ENCODE results near the gene ALDH3B2.
"Not testable (repeated sequence)": the region's sequence is repeated elsewhere in the genome, so short reads cannot be mapped to it uniquely, and the experiment has no call there.

ALDH3B2 gene

DNA sequence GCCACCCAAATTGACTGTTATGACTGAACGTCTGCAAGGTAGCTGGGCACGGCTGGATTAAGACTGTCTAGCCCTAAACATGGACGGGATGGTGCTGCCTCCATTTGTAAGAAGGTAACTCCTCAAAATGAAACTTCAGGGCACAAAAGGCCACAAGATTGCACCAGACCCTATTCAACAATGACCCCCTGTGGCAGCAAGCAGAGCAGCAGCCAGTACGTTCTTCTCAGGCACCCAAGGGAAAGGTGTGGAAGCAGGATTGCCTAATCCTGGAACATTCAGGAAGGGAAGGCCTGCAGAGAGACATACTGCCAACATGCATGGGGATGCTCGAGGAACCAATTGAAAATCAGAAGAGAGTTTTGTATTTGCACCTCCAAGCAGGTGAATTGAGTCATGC, 30.4 kb downstream of the ALDH3B2 start:
- H3K4me3 ChIP-seq (ENCODE audit: insufficient read depth, low read depth, low read length, poor library complexity, severe bottlenecking) = no peak overlapping the region
- H3K27ac ChIP-seq (ENCODE audit: insufficient read depth, low read length, poor library complexity, severe bottlenecking) = no peak overlapping the region
- no peaks in the 10 kb centered on the region for H3K36me3 ChIP-seq (ENCODE audit: control insufficient read depth, insufficient read depth, low read length)
- H3K4me1 ChIP-seq (ENCODE audit: control insufficient read depth, insufficient read depth, low read length, poor library complexity, severe bottlenecking) = peaks cover 16% of the 10 kb centered on the region
- no peaks in the 10 kb centered on the region for H3K9me3 ChIP-seq (ENCODE audit: control insufficient read depth, low read length)
- no peak for DNase-seq
- no peaks in the 10 kb centered on the region for H3K27me3 ChIP-seq (replicated peaks; ENCODE audit: control insufficient read depth, insufficient read depth, low read length, poor library complexity, severe bottlenecking)

GRCh38 chr11:67642173-67643120, 32.0 kb downstream of the ALDH3B2 start:
- Histone ChIP-seq H3K36me3 (ENCODE audit: control insufficient read depth, insufficient read depth, low read length) (no peaks in the 10 kb centered on the region), H3K27ac (ENCODE audit: insufficient read depth, low read length, poor library complexity, severe bottlenecking) (no peak overlapping the region), H3K27me3 (replicated peaks; ENCODE audit: control insufficient read depth, insufficient read depth, low read length, poor library complexity, severe bottlenecking) (no peaks in the 10 kb centered on the region), H3K4me3 (ENCODE audit: insufficient read depth, low read depth, low read length, poor library complexity, severe bottlenecking) (no peak overlapping the region), H3K4me1 (ENCODE audit: control insufficient read depth, insufficient read depth, low read length, poor library complexity, severe bottlenecking) (peaks cover 12% of the 10 kb centered on the region), H3K9me3 (ENCODE audit: control insufficient read depth, low read length) (no peaks in the 10 kb centered on the region)
- DNase-seq = no peak

DNA sequence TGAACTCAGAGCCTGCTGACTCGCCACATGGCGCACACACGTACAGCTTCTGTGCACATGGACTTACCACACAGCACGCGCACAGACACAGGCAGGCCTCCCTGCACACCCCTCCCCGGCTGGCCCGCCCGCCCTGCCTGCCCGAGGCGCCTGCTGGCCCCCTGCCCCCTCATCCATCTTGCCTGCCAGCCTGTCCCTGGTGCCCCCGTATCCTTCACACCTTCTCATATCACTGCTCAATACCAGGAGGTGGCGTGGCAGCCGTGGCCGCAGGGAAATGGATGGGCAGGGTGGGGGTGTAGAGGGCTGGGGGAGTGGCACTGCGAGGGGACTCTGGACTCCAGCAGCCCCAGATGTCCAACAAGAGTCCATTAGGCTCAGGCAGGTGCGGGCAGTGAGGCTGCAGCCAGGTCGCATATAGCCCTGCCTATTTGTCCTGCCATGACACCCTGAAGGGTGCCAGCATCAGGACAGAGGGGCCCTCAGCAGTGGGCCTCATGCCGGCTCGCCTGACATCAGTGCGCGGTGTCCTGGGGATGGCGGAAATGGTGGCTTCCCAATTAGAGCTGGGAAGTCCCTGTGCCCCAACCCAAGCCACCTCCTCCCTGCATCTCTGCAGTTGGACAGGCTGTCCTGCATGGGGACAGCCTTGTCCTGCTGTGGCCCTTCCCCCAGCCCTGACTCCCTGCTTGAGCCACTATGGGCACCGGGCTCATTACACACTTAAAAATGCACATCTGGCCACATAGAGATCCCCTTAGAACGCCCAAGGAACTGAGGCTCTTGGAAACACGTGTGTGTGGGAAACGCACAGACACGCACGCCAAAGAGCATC, 32.9 kb downstream of the ALDH3B2 start:
- no peak overlapping the region for H3K27ac ChIP-seq (ENCODE audit: insufficient read depth, low read length, poor library complexity, severe bottlenecking)
- H3K36me3 ChIP-seq (ENCODE audit: control insufficient read depth, insufficient read depth, low read length) = no peaks in the 10 kb centered on the region
- H3K27me3 ChIP-seq (replicated peaks; ENCODE audit: control insufficient read depth, insufficient read depth, low read length, poor library complexity, severe bottlenecking) = no peaks in the 10 kb centered on the region
- peaks cover 5% of the 10 kb centered on the region for H3K4me1 ChIP-seq (ENCODE audit: control insufficient read depth, insufficient read depth, low read length, poor library complexity, severe bottlenecking)
- H3K4me3 ChIP-seq (ENCODE audit: insufficient read depth, low read depth, low read length, poor library complexity, severe bottlenecking) = no peak overlapping the region
- no peak for DNase-seq
- no peaks in the 10 kb centered on the region for H3K9me3 ChIP-seq (ENCODE audit: control insufficient read depth, low read length)

DNA sequence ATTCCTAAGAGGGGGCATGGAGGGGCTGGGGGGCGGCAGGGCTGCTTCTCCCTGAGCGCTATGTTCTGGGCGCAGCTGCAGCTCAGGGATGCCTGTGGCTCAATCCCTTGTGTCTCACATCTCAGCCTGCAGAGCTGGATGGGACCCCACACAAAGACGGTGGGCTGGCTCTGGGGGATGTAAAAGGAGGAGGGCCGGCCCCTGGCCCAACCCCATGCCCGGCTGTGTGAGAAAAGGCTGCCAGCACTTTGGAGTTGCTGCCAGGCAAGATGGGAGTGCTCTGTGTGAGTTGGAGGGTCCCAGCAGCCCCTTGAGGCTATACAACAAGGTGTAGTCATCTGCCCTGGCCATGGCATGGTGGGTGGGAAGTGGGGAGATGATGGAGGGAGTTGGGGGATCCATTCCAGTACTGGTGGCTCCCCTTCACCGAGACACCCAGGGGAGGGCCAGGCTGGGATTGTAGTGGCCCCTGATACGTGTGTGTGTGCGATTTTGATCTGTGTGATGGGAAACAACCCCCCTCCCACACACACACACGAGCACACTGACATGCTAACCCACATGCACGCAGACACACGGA, 33.6 kb downstream of the ALDH3B2 start:
- Histone ChIP-seq H3K27ac (ENCODE audit: insufficient read depth, low read length, poor library complexity, severe bottlenecking) (no peak overlapping the region), H3K27me3 (replicated peaks; ENCODE audit: control insufficient read depth, insufficient read depth, low read length, poor library complexity, severe bottlenecking) (no peaks in the 10 kb centered on the region)
- no peak for DNase-seq

GRCh38 chr11:67640021-67640757, 34.2 kb downstream of the ALDH3B2 start:
- Histone ChIP-seq H3K9me3 (ENCODE audit: control insufficient read depth, low read length) (no peaks in the 10 kb centered on the region), H3K36me3 (ENCODE audit: control insufficient read depth, insufficient read depth, low read length) (no peaks in the 10 kb centered on the region), H3K4me1 (ENCODE audit: control insufficient read depth, insufficient read depth, low read length, poor library complexity, severe bottlenecking) (no peaks in the 10 kb centered on the region), H3K27ac (ENCODE audit: insufficient read depth, low read length, poor library complexity, severe bottlenecking) (no peak overlapping the region), H3K27me3 (replicated peaks; ENCODE audit: control insufficient read depth, insufficient read depth, low read length, poor library complexity, severe bottlenecking) (no peaks in the 10 kb centered on the region), H3K4me3 (ENCODE audit: insufficient read depth, low read depth, low read length, poor library complexity, severe bottlenecking) (no peak overlapping the region)
- peak in 2 of 3 donors; percentile 25 to 48 for DNase-seq

More for the DNA sequence above, 33.6 kb downstream of the ALDH3B2 start:
- H3K36me3 ChIP-seq (ENCODE audit: control insufficient read depth, insufficient read depth, low read length) = no peaks in the 10 kb centered on the region
- no peak overlapping the region for H3K4me3 ChIP-seq (ENCODE audit: insufficient read depth, low read depth, low read length, poor library complexity, severe bottlenecking)
- H3K9me3 ChIP-seq (ENCODE audit: control insufficient read depth, low read length) = no peaks in the 10 kb centered on the region
- H3K4me1 ChIP-seq (ENCODE audit: control insufficient read depth, insufficient read depth, low read length, poor library complexity, severe bottlenecking) = no peaks in the 10 kb centered on the region

GRCh38 chr11:67639438-67639859, 35.0 kb downstream of the ALDH3B2 start, which contains the start of gene TBX10:
TBX10 (minus strand) TSS chr11:67639763; CDS start chr11:67639472, 291 bp downstream.
- Histone ChIP-seq H3K27me3 (replicated peaks; ENCODE audit: control insufficient read depth, insufficient read depth, low read length, poor library complexity, severe bottlenecking) (no peaks in the 10 kb centered on the region), H3K36me3 (ENCODE audit: control insufficient read depth, insufficient read depth, low read length) (no peaks in the 10 kb centered on the region), H3K9me3 (ENCODE audit: control insufficient read depth, low read length) (no peaks in the 10 kb centered on the region), H3K27ac (ENCODE audit: insufficient read depth, low read length, poor library complexity, severe bottlenecking) (no peak within 1 kb of the TSS), H3K4me3 (ENCODE audit: insufficient read depth, low read depth, low read length, poor library complexity, severe bottlenecking) (no peak within 1 kb of the TSS), H3K4me1 (ENCODE audit: control insufficient read depth, insufficient read depth, low read length, poor library complexity, severe bottlenecking) (no peaks in the 10 kb centered on the region)
- DNase-seq = no peak

GRCh38 chr11:67638535-67639437, 35.6 kb downstream of the ALDH3B2 start:
- Histone ChIP-seq H3K9me3 (ENCODE audit: control insufficient read depth, low read length) (no peaks in the 10 kb centered on the region), H3K27ac (ENCODE audit: insufficient read depth, low read length, poor library complexity, severe bottlenecking) (no peak overlapping the region), H3K36me3 (ENCODE audit: control insufficient read depth, insufficient read depth, low read length) (no peaks in the 10 kb centered on the region), H3K4me1 (ENCODE audit: control insufficient read depth, insufficient read depth, low read length, poor library complexity, severe bottlenecking) (no peaks in the 10 kb centered on the region), H3K27me3 (replicated peaks; ENCODE audit: control insufficient read depth, insufficient read depth, low read length, poor library complexity, severe bottlenecking) (no peaks in the 10 kb centered on the region), H3K4me3 (ENCODE audit: insufficient read depth, low read depth, low read length, poor library complexity, severe bottlenecking) (no peak overlapping the region)
- DNase-seq = no peak

DNA sequence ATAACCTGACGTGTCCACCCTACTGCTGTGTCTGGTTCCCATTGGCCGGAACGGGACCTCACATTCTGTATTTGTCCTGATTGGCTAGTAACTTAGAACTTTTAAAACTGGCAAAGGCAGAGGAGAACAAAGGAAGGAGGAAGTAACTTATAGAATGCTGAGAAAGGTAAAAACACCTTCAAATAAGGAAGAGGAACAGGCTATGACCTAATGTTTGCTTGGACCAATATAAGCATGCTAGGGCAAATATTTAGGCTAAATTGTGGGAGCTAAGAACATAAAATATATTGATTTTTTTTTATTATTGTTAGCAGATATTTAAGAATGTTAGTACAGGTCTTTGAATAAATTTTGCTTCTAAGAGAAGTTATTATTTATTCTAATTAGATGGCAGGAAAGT, 37.0 kb downstream of the ALDH3B2 start:
- not testable (repeated sequence) for H3K4me3 ChIP-seq (ENCODE audit: insufficient read depth, low read depth, low read length, poor library complexity, severe bottlenecking); H3K27ac ChIP-seq (ENCODE audit: insufficient read depth, low read length, poor library complexity, severe bottlenecking); H3K27me3 ChIP-seq (replicated peaks; ENCODE audit: control insufficient read depth, insufficient read depth, low read length, poor library complexity, severe bottlenecking); DNase-seq; H3K36me3 ChIP-seq (ENCODE audit: control insufficient read depth, insufficient read depth, low read length); H3K9me3 ChIP-seq (ENCODE audit: control insufficient read depth, low read length); H3K4me1 ChIP-seq (ENCODE audit: control insufficient read depth, insufficient read depth, low read length, poor library complexity, severe bottlenecking)

DNA sequence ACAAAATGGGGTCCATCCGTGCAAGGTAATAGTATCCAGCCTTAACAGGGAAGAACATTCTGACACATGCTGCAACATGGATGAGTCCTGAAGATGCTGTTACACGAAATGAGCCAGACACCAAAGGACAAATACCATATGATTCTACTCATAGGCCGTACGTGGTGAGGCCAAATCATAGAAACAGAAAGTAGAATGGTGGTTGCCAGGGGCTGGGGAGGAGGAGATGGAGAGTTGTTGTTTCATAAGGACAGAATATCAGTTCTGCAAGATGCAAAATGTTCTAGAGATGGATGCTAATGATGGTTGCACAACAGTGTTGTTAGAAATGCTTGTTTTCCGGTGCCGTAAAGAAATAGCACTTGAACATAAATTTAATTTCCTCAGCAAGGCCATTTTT, 37.5 kb downstream of the ALDH3B2 start:
- no peak overlapping the region for H3K4me3 ChIP-seq (ENCODE audit: insufficient read depth, low read depth, low read length, poor library complexity, severe bottlenecking)
- H3K27me3 ChIP-seq (replicated peaks; ENCODE audit: control insufficient read depth, insufficient read depth, low read length, poor library complexity, severe bottlenecking) = no peaks in the 10 kb centered on the region
- H3K4me1 ChIP-seq (ENCODE audit: control insufficient read depth, insufficient read depth, low read length, poor library complexity, severe bottlenecking) = no peaks in the 10 kb centered on the region
- no peaks in the 10 kb centered on the region for H3K9me3 ChIP-seq (ENCODE audit: control insufficient read depth, low read length)
- no peak for DNase-seq
- no peaks in the 10 kb centered on the region for H3K36me3 ChIP-seq (ENCODE audit: control insufficient read depth, insufficient read depth, low read length)
- H3K27ac ChIP-seq (ENCODE audit: insufficient read depth, low read length, poor library complexity, severe bottlenecking) = no peak overlapping the region

All from effector memory CD4-positive, alpha-beta T cell (primary cell).